Sigmoid colon (tissue), 4 donors: ENCODE data around the gene HSPG2.

Experiments
- EP300 ChIP-seq, 4 donors: sonication (generic); formaldehyde crosslinking; IDR thresholded peaks; one replicate each; pipeline ENCODE4 v1.6.1; 2017; ENCODE audit warnings: antibody characterized with exemption in 4 of 4
- POLR2A ChIP-seq, 2 donors: fragments of 450-650 bp; IDR thresholded peaks; one replicate each; pipeline ENCODE4 v1.6.1; 2016; ENCODE audit warnings: antibody characterized with exemption in 2 of 2, mild to moderate bottlenecking in 2 of 2, moderate library complexity in 2 of 2
- TF ChIP-seq, protein P1 (sequence below), 4 experiments: fragments of 450-650 bp in 3 of 4; fragments of 200-600 bp in 1 of 4; IDR thresholded peaks; one replicate each; pipeline ENCODE4 v1.5.1; 2016 to 2019; ENCODE audit warnings: antibody characterized with exemption in 4 of 4, mild to moderate bottlenecking in 3 of 4, moderate library complexity in 2 of 4

- TF ChIP-seq, protein P1, sequence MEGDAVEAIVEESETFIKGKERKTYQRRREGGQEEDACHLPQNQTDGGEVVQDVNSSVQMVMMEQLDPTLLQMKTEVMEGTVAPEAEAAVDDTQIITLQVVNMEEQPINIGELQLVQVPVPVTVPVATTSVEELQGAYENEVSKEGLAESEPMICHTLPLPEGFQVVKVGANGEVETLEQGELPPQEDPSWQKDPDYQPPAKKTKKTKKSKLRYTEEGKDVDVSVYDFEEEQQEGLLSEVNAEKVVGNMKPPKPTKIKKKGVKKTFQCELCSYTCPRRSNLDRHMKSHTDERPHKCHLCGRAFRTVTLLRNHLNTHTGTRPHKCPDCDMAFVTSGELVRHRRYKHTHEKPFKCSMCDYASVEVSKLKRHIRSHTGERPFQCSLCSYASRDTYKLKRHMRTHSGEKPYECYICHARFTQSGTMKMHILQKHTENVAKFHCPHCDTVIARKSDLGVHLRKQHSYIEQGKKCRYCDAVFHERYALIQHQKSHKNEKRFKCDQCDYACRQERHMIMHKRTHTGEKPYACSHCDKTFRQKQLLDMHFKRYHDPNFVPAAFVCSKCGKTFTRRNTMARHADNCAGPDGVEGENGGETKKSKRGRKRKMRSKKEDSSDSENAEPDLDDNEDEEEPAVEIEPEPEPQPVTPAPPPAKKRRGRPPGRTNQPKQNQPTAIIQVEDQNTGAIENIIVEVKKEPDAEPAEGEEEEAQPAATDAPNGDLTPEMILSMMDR (IDR thresholded peaks at IDR 0.05) = no peak
- TF ChIP-seq POLR2A (IDR thresholded peaks at IDR 0.05) = no peak
- TF ChIP-seq EP300 (IDR thresholded peaks at IDR 0.05) = no peak
Observed at GRCh38 chr1:21816602-21817302, 120.4 kb downstream of the HSPG2 start.
